ENCODE data around the gene ERBIN.
"Not testable (repeated sequence)": the region's sequence is repeated elsewhere in the genome, so short reads cannot be mapped to it uniquely, and the experiment has no call there.

Gene ERBIN

GRCh38 chr5:65971643-65972042 lies 45.3 kb downstream of the ERBIN start:
- POLR2A ChIA-PET: no interaction called here
- TF ChIP-seq NFRKB (IDR thresholded peaks at IDR 0.05): no peak
- TF ChIP-seq, protein P1, sequence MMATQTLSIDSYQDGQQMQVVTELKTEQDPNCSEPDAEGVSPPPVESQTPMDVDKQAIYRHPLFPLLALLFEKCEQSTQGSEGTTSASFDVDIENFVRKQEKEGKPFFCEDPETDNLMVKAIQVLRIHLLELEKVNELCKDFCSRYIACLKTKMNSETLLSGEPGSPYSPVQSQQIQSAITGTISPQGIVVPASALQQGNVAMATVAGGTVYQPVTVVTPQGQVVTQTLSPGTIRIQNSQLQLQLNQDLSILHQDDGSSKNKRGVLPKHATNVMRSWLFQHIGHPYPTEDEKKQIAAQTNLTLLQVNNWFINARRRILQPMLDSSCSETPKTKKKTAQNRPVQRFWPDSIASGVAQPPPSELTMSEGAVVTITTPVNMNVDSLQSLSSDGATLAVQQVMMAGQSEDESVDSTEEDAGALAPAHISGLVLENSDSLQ (IDR thresholded peaks at IDR 0.05): peak; percentile 41; the same call in 1 of the 2 replicates
- no peak for DNase-seq (ENCODE audit: extremely low spot score)
- CTCF ChIA-PET: no interaction called here

DNA sequence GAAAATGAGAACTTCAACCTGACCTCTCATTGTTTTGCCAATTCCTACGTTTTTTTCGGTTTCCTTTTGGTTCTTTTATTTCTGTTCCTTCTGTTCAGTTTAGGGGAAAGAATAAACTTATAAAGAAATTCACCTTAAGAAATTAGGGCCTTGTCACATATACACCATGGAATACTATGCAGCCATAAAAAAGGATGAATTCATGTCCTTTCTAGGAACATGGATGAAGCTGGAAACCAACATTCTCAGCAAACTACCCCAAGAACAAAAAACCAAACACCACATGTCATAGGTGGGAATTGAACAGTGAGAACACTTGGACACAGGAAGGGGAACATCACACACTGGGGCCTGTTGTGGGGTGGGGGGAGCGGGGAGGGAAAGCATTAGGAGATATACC lies 46.5 kb downstream of the ERBIN start:
- POLR2A ChIA-PET; DNase-seq (ENCODE audit: extremely low spot score): not testable (repeated sequence)
- CTCF ChIA-PET: interaction anchor here (0.6 kb wide), 1 partner anchor 68 kb away, joined by 3 read pairs; no protein-coding TSS in a partner anchor

- TF ChIP-seq CTBP1 (IDR thresholded peaks at IDR 0.05; ENCODE audit: borderline replicate concordance) (no peak), L3MBTL2 (conservative IDR thresholded peaks at IDR 0.05) (no peak), NFRKB (IDR thresholded peaks at IDR 0.05) (no peak), FOXM1 (IDR thresholded peaks at IDR 0.05; ENCODE audit: borderline replicate concordance) (no peak), TARDBP (IDR thresholded peaks at IDR 0.05) (no peak), SP1 (IDR thresholded peaks at IDR 0.05) (no peak), ZNF384 (IDR thresholded peaks at IDR 0.05) (no peak), BHLHE40 (IDR thresholded peaks at IDR 0.05; ENCODE audit: borderline replicate concordance) (no peak), FOXK2 (IDR thresholded peaks at IDR 0.05) (no peak), LEF1 (IDR thresholded peaks at IDR 0.05; ENCODE audit: borderline replicate concordance) (no peak), ARNT (IDR thresholded peaks at IDR 0.05) (no peak), ELF4 (IDR thresholded peaks at IDR 0.05) (no peak), FOXA1 (IDR thresholded peaks at IDR 0.05) (no peak), SUZ12 (IDR thresholded peaks at IDR 0.05) (no peak)
- TF ChIP-seq, protein P1 (IDR thresholded peaks at IDR 0.05): no peak
- ChIA-PET CTCF (no interaction called here), POLR2A (no interaction called here)
- no peak for DNase-seq (ENCODE audit: extremely low spot score)
Measured at GRCh38 chr5:65978251-65978650, 51.9 kb downstream of the ERBIN start.

- DNase-seq (ENCODE audit: extremely low spot score): no peak
- ChIA-PET CTCF (no interaction called here), POLR2A (no interaction called here)
- no peak for TF ChIP-seq FOXA1 (IDR thresholded peaks at IDR 0.05)
- no peak for TF ChIP-seq FOXM1 (IDR thresholded peaks at IDR 0.05; ENCODE audit: borderline replicate concordance)
- TF ChIP-seq BHLHE40 (IDR thresholded peaks at IDR 0.05; ENCODE audit: borderline replicate concordance): no peak
- TF ChIP-seq, protein P1 (IDR thresholded peaks at IDR 0.05): no peak
- TF ChIP-seq L3MBTL2 (conservative IDR thresholded peaks at IDR 0.05): no peak
- TF ChIP-seq TARDBP (IDR thresholded peaks at IDR 0.05): no peak
- TF ChIP-seq LEF1 (IDR thresholded peaks at IDR 0.05; ENCODE audit: borderline replicate concordance): no peak
- no peak for TF ChIP-seq SP1 (IDR thresholded peaks at IDR 0.05)
- TF ChIP-seq CTBP1 (IDR thresholded peaks at IDR 0.05; ENCODE audit: borderline replicate concordance): no peak
Measured at GRCh38 chr5:65981548-65981947, 55.2 kb downstream of the ERBIN start.

DNA sequence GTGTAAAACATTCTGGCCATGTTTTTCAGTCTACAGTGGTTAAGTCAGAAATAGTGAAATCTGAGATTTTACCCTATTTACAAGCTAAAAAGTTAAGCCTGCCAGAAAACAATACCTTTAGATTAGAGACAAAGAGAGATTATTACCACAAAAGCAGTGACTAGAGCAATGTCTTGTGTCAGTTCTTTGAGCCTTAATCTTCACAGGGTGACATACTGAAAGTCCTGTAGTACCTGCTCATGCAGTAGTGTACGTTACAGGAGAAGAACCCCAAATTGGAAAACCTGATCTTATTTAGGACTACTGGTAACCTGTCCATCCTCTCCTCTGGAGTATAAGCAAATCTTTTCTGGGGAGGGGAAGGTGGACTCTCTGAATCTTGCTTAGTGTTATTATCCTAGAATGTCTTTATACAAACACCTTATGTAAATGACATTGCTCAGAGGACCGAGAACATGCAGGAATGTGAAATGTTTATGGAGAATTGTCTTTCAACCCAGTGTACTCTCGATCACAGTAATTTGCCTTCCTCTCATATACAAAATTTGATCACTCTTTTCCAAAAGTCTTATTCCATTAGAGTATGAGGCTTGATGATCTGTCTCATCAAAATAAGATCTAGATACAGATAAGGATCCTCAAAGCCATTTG lies 55.7 kb downstream of the ERBIN start:
- no peak for DNase-seq (ENCODE audit: extremely low spot score)
- CTCF ChIA-PET: no interaction called here

GRCh38 chr5:65982635-65983034 lies 56.3 kb downstream of the ERBIN start:
- no peak for DNase-seq (ENCODE audit: extremely low spot score)
- ChIA-PET POLR2A (no interaction called here), CTCF (no interaction called here)
- no peak for TF ChIP-seq SP1 (IDR thresholded peaks at IDR 0.05)
- no peak for TF ChIP-seq NFRKB (IDR thresholded peaks at IDR 0.05)
- TF ChIP-seq HDGF (IDR thresholded peaks at IDR 0.05; ENCODE audit: borderline replicate concordance): no peak
- no peak for TF ChIP-seq CTBP1 (IDR thresholded peaks at IDR 0.05; ENCODE audit: borderline replicate concordance)
- TF ChIP-seq L3MBTL2 (conservative IDR thresholded peaks at IDR 0.05): no peak
- no peak for TF ChIP-seq FOXA1 (IDR thresholded peaks at IDR 0.05)
- TF ChIP-seq, protein P1 (IDR thresholded peaks at IDR 0.05): no peak
- TF ChIP-seq ZNF384 (IDR thresholded peaks at IDR 0.05): no peak
- TF ChIP-seq TARDBP (IDR thresholded peaks at IDR 0.05): no peak
- no peak for TF ChIP-seq LEF1 (IDR thresholded peaks at IDR 0.05; ENCODE audit: borderline replicate concordance)

More for the DNA sequence above, 55.7 kb downstream of the ERBIN start:
- TF ChIP-seq SP1 (IDR thresholded peaks at IDR 0.05): no peak
- no peak for TF ChIP-seq ZNF384 (IDR thresholded peaks at IDR 0.05)
- POLR2A ChIA-PET: no interaction called here

Data from HEK293T (cell line).